IMR-90 (cell line): Measurements from ENCODE around the gene APP.

Experiments used
- MAFK ChIP-seq: IDR thresholded peaks from 2 replicates; pipeline ENCODE4 v1.6.1; 2012; ENCODE audit warnings: low read depth, low read length, improper control_type of control experiment
- MXI1 ChIP-seq: IDR thresholded peaks from 2 replicates; pipeline ENCODE4 v1.6.1; 2012; ENCODE audit warnings: low read depth, mild to moderate bottlenecking, low read length, moderate library complexity, borderline replicate concordance
- POLR2A ChIP-seq: IDR thresholded peaks from 2 replicates; pipeline ENCODE4 v1.6.1; 2012; ENCODE audit warnings: mild to moderate bottlenecking, low read depth, low read length
- RAD21 ChIP-seq: IDR thresholded peaks from 2 replicates; pipeline ENCODE4 v1.6.1; 2012; ENCODE audit warnings: low read length, improper control_type of control experiment
- RFX5 ChIP-seq: IDR thresholded peaks from 2 replicates; pipeline ENCODE4 v1.8.0; 2012; ENCODE audit warnings: low read depth, mild to moderate bottlenecking, low read length, moderate library complexity
- SMC3 ChIP-seq: fragments of 150-350 bp; IDR thresholded peaks from 2 replicates; pipeline ENCODE4 v1.6.1; 2016; ENCODE audit warnings: low read depth, mild to moderate bottlenecking, antibody characterized with exemption, low read length, moderate library complexity
- TF ChIP-seq, protein P1 (sequence below): conservative IDR thresholded peaks from 2 replicates; pipeline ENCODE4 v1.5.1; 2012; ENCODE audit warnings: mild to moderate bottlenecking, low read depth, low read length, improper control_type of control experiment
- TF ChIP-seq, protein P2 (sequence below): fragments of 150-350 bp; IDR thresholded peaks from 2 replicates; pipeline ENCODE4 v1.6.1; 2017; ENCODE audit warnings: mild to moderate bottlenecking, antibody characterized with exemption, low read length, low read depth
- TF ChIP-seq, protein P3 (sequence below): fragments of 150-350 bp; IDR thresholded peaks from 2 replicates; pipeline ENCODE4 v1.6.1; 2016; ENCODE audit warnings: low read depth, mild to moderate bottlenecking, low read length, moderate library complexity, borderline replicate concordance

DNA sequence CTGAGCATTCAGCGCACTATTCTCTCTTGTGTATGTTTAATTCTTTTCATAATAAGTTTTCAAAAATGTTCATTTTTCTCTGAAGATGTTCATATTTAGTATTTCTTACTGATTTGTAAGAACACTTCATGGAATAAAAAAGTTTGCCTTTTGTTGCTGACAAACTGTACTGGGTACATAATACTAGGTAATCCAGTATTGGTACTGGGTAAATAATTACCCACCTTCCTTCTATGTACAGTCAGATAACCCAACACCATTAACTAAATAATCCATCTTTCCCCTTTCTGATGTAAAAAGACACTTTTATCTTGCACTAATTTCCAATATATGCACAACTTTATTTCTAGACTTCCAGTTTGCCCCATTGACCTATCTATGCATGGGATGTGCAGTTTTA, 23.9 kb downstream of the APP start:
- TF ChIP-seq, protein P1, sequence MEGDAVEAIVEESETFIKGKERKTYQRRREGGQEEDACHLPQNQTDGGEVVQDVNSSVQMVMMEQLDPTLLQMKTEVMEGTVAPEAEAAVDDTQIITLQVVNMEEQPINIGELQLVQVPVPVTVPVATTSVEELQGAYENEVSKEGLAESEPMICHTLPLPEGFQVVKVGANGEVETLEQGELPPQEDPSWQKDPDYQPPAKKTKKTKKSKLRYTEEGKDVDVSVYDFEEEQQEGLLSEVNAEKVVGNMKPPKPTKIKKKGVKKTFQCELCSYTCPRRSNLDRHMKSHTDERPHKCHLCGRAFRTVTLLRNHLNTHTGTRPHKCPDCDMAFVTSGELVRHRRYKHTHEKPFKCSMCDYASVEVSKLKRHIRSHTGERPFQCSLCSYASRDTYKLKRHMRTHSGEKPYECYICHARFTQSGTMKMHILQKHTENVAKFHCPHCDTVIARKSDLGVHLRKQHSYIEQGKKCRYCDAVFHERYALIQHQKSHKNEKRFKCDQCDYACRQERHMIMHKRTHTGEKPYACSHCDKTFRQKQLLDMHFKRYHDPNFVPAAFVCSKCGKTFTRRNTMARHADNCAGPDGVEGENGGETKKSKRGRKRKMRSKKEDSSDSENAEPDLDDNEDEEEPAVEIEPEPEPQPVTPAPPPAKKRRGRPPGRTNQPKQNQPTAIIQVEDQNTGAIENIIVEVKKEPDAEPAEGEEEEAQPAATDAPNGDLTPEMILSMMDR = no peak
- TF ChIP-seq MXI1 (no peak), POLR2A (no peak), RAD21 (no peak), MAFK (no peak), RFX5 (no peak), SMC3 (no peak)
- TF ChIP-seq, protein P2, sequence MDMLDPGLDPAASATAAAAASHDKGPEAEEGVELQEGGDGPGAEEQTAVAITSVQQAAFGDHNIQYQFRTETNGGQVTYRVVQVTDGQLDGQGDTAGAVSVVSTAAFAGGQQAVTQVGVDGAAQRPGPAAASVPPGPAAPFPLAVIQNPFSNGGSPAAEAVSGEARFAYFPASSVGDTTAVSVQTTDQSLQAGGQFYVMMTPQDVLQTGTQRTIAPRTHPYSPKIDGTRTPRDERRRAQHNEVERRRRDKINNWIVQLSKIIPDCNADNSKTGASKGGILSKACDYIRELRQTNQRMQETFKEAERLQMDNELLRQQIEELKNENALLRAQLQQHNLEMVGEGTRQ = no peak
- TF ChIP-seq, protein P3, sequence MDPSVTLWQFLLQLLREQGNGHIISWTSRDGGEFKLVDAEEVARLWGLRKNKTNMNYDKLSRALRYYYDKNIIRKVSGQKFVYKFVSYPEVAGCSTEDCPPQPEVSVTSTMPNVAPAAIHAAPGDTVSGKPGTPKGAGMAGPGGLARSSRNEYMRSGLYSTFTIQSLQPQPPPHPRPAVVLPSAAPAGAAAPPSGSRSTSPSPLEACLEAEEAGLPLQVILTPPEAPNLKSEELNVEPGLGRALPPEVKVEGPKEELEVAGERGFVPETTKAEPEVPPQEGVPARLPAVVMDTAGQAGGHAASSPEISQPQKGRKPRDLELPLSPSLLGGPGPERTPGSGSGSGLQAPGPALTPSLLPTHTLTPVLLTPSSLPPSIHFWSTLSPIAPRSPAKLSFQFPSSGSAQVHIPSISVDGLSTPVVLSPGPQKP = no peak
